Activated T-helper 9 cell treated with anti-CD3 and anti-CD28 coated beads, Interleukin-2, amount 50 U/mL, for 16 hours (primary cell): ENCODE data around the gene CYP3A7.
"Not testable (repeated sequence)": the region's sequence is repeated elsewhere in the genome, so short reads cannot be mapped to it uniquely, and the experiment has no call there.

Experiments
- DNase-seq: peaks from one replicate; pipeline ENCODE4 v3.0.0-alpha.2; 2020; ENCODE audit warnings: low read depth

Gene CYP3A7

GRCh38 chr7:99699946-99700345, 35.0 kb downstream of the CYP3A7 start:
- no peak for DNase-seq

- DNase-seq, result not testable (repeated sequence)
Measured at GRCh38 chr7:99698867-99699730, 35.9 kb downstream of the CYP3A7 start.

DNA sequence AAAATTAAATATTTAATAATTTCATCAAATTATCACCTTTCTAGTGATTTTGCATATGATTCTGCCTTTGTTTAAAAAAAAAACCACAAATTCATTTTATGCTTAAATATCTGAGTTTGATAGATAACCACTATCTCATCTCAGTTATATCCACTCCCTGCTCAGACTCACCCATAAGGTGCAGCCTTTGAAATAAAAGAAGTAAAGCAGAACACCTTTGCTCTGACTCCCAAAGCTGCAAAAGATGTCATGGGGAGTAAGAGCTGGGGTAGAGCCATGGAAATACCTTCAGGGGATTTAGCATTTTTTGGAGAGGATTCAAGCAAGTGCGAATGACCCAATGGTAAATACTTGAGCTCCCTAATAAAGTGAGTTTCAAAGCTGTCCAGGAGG, 40.1 kb downstream of the CYP3A7 start:
- no peak for DNase-seq

DNA sequence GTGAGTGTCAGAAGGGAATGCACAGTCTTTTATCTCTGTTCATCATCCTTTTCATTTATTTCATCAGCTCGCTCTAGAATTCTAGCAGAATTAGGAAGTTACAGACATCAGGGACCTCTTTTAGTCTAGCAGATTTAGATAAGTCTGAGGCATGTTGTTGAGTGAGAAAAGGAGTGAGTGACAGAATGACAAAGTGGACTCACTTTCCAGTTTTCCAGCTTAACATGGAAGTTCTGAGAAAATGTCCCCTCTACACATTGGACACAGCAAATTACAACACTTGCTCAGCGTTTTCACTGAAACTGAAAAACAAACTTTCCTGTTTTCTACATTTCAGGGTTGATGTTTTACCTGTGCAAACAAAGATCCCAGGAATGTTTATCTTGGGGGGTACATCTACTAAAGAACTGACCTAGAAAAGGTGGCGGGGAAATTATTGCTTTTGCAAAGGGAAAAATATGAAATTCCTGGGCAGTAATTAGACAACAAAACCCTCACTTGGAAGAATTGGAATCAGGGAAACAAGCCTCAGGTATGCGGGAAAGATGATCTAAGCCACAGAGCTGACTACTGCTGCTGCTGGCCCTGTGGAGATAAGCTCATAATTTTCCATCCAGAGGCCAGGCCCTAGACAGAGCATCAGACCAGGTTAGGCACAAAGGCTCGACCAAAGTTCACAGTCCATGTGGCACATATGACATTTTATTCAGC, 40.6 kb downstream of the CYP3A7 start:
- no peak for DNase-seq

DNA sequence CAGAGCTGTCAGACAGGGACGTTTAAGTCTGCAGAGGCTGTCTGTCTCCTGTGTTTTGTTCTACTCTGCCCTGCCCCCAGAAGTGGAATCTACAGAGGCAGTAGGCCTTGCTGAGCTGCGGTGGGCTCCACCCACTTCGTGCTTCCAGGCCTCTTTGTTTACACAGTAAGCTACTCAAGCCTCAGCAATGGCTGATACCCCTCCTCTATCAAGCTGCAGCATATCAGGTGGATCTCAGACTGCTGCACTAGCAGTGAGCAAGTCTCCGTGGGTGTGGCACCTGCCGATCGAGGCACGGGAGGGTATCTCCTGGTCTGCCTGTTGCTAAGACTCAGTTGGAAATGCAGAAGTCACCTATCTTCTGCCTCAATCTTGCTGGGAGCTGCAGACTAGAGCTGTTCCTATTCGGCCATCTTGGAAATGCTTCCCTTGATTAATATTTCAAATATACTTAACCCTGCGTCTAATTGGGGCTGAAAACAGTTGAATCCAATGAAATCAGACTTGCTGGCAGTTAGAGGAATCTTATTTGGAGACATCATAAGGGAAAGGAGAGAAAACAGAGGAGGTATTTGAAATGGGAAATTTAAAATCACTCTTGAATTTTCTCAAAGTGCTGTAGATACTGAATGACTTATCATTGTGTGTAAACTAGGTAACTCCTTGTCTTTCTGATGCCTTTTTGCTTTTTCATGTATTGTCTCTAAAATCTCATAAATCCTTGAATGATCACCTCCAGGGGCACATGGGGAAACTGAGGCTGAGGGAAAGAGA, 41.4 kb downstream of the CYP3A7 start:
- no peak for DNase-seq

DNA sequence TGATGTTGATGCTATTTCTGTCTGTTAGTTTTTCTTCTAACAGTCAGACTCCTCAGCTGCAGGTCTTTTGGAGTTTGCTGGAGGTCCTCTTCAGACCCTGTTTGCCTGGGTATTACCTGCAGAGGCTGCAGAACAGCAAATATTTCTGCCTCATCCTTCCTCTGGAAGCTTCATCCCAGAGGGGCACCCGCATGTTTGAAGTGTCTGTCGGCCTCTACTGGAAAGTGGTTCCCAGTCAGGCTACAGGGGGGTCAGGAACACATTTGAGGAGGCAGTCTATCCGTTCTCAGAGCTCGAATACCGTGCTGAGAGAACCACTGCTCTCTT, 41.9 kb downstream of the CYP3A7 start:
- no peak for DNase-seq

- DNase-seq, result not testable (repeated sequence)
Measured at GRCh38 chr7:99692563-99692962, 42.4 kb downstream of the CYP3A7 start.

- DNase-seq, result not testable (repeated sequence)
Measured at GRCh38 chr7:99691658-99692057, 43.3 kb downstream of the CYP3A7 start.

DNA sequence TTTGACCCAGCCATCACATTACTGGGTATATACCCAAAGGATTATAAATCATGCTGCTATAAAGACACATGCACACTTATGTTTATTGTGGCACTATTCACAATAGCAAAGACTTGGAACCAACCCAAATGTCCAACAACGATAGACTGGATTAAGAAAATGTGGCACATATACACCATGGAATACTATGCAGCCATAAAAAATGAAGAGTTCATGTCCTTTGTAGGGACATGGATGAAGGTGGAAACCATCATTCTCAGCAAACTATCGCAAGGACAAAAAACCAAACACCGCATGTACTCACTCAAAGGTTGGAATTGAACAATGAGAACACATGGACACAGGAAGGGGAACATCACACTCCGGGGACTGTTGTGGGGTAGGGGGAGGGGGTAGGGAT, 44.1 kb downstream of the CYP3A7 start:
- not testable (repeated sequence) for DNase-seq

- DNase-seq, result not testable (repeated sequence)
Measured at GRCh38 chr7:99685871-99686608, 49.0 kb downstream of the CYP3A7 start.

DNA sequence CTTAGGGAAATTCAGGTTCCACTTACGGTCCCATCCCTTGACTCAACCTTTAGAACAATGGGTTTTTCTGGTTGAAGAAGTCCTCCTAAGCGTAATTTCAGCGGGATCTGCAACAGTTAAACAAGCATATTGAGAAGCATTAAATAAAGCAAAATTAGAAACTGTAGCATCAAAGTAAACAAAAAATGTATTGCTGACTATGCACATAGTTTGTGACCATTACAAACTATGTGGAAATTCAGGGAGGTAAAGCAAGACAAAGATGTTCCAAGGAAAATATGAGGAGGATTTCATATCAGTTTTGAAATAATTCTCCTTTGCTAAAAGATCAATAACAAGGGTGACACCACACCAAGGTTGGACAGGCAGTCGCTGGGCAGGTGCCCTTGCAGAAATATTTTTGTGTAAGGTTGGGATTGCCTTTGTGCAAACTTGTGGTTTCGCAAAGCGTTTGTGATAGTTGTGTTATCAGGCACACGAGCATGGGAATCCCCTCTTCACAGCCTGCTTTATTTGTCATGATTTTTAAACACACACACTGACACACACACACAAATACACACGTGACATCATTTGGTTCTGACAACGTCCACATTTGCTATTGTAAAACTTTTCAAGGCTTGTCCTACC, 49.8 kb downstream of the CYP3A7 start:
- no peak for DNase-seq

DNA sequence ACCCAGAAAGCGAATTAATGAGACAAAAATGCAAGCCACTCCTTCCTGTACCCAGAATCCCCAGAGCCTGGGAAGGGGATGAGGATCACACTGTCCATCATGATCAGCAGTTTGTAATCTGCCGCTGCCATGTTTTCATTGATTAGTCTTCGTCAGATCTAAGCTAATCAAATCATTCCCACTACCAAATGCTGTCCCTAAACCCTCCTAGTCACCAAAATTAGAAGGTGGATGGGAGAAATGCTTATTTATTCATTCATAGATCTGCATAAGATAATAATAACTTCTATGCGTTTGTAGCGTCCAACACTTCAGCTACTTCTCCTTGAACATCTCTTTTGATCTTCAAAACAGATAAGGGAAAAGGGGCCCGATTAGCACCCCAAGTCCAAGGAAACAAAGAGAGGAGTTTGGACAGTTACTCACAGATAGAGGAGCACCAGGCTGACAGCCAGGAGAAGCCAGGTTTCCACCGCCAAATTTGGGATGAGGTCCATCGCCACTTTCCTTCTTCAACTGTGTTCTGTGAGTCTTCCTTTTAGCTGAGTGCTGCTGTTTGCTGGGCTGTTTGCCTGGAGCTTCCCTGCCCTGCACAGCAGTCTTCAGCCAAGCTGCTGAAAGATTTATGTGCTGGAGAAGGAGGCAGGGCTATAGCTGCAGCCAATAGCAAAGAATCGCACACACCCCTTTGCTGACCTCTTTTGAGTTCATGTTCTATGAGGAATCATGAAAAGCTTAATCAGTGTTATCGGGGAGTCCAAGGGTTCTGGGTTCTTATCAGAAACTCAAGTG, 55.4 kb downstream of the CYP3A7 start, which contains the start of gene CYP3A5:
Gene CYP3A5, minus strand, starts transcription at position 597 of the 792 bp plus-strand sequence. Its CDS starts 100 bp downstream, at position 497.
- no peak for DNase-seq

GRCh38 chr7:99679032-99679399, 56.0 kb downstream of the CYP3A7 start:
- DNase-seq, result no peak

DNA sequence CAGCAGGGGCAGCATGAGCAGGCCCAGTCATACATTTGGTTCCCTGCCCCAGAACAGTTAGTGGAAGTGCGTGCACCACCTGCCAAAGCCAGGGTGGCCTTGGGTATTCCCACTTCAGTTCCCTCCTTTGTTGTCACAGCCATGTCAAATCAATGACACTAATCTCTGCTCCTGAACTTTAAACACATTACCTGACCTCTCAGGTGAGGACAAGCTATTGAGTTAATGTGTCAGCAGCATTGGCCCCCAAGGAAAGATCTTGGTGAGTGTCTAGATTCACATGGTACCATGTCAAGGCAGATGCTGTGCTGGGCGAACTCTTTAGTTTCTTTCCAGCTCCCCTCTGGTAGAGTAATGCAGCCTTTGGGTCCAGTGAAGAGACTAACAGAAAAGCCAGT, 57.3 kb downstream of the CYP3A7 start:
- DNase-seq, result no peak

GRCh38 chr7:99677013-99677647, 57.9 kb downstream of the CYP3A7 start:
- DNase-seq, result no peak

GRCh38 chr7:99674995-99675742, 59.8 kb downstream of the CYP3A7 start:
- DNase-seq, result no peak

DNA sequence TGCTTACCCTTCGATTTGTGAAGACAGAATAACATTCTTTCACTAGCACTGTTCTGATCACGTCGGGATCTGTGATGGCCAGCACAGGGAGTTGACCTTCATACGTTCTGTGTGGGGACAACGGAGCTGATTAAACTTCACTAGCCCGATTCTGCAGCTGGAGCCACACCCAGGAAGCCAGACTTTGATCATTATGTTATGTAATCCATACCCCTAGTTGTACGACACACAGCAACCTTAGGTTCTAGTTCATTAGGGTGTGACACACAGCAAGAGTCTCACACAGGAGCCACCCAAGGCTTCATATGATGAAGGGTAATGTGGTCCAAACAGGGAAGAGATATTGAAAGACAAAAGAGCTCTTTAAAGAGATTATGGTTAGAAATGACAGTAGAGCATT, 62.4 kb downstream of the CYP3A7 start:
- DNase-seq, result no peak

DNA sequence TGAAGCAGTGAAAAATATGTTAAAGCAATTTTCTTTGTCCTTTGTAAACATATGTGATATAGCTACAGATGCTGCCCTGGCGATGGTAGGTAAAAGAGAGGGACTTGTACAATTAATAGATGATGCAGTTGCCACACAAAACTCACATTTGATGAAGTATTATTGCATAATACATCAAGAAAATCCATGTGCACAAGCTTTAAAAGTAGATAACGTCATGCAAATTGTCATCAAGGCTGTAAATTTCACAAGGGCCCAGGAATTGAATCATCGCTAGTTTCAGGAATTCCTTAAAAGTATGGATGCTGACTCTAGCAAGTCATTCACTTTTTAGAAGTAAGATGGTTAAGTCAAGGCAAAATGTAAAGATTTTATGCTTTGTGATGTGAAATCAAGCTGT, 65.2 kb downstream of the CYP3A7 start:
- DNase-seq, result no peak

- DNase-seq, result no peak
Measured at GRCh38 chr7:99668541-99668940, 66.5 kb downstream of the CYP3A7 start.
